GM19025 (cell line): Measurements from ENCODE around the gene SLC29A1.

Experiments
- ATAC-seq: cut with Tn5 transposase; IDR thresholded peaks from one replicate; pipeline ENCODE4 v1.9.1; 2021; ENCODE audit warnings: mild to moderate bottlenecking, low read depth, moderate library complexity; ENCODE audit not compliant: unreplicated experiment

SLC29A1 gene

GRCh38 chr6:44277763-44278162 is 54.4 kb downstream of the SLC29A1 start:
- ATAC-seq, result no peak

GRCh38 chr6:44278315-44278714 is 54.9 kb downstream of the SLC29A1 start:
- no peak for ATAC-seq

- ATAC-seq, result no peak
These were observed 55.6 kb downstream of the SLC29A1 start for GRCh38 chr6:44278774-44279697.
